ENCODE results near the gene FAAP20. TPM values are rescaled to one million over a fixed set of nuclear protein-coding genes. Genes with fewer than 3 reads are reported as not detected.

The FAAP20 gene
- total RNA-seq, 1 donor from 2014 or later, result 37.3 TPM

GRCh38 chr1:2212532-2213491 is 18.2 kb upstream of the FAAP20 start:
- peak; percentile 92 for DNase-seq (ENCODE audit: low read depth)

GRCh38 chr1:2212274-2212531 is 17.6 kb upstream of the FAAP20 start:
- no peak for DNase-seq (ENCODE audit: low read depth)

GRCh38 chr1:2210786-2211185 is 16.2 kb upstream of the FAAP20 start:
- DNase-seq (ENCODE audit: low read depth), result no peak

- no peak for DNase-seq (ENCODE audit: low read depth)
Observed at GRCh38 chr1:2210084-2210653, 15.6 kb upstream of the FAAP20 start.

- DNase-seq (ENCODE audit: low read depth), result no peak
Observed at GRCh38 chr1:2209400-2210083, 15.0 kb upstream of the FAAP20 start.

- DNase-seq (ENCODE audit: low read depth), result peak; percentile 78
Observed at GRCh38 chr1:2208309-2209239, 14.0 kb upstream of the FAAP20 start.

GRCh38 chr1:2206813-2207487 is 12.4 kb upstream of the FAAP20 start:
- DNase-seq (ENCODE audit: low read depth), result no peak

GRCh38 chr1:2205191-2205952 is 10.8 kb upstream of the FAAP20 start:
- peak; percentile 88 for DNase-seq (ENCODE audit: low read depth)

- DNase-seq (ENCODE audit: low read depth), result peak; percentile 62
Observed at GRCh38 chr1:2204415-2205190, 10.0 kb upstream of the FAAP20 start.

- DNase-seq (ENCODE audit: low read depth), result no peak
Observed at GRCh38 chr1:2203671-2204414, 9.3 kb upstream of the FAAP20 start.

GRCh38 chr1:2202843-2203601 is 8.4 kb upstream of the FAAP20 start:
- DNase-seq (ENCODE audit: low read depth), result no peak

GRCh38 chr1:2202008-2202575 is 7.5 kb upstream of the FAAP20 start:
- DNase-seq (ENCODE audit: low read depth), result no peak

GRCh38 chr1:2201062-2201461 is 6.5 kb upstream of the FAAP20 start:
- no peak for DNase-seq (ENCODE audit: low read depth)

- DNase-seq (ENCODE audit: low read depth), result no peak
Observed at GRCh38 chr1:2200308-2200943, 5.9 kb upstream of the FAAP20 start.

- peak; percentile 93 for DNase-seq (ENCODE audit: low read depth)
Observed at GRCh38 chr1:2199042-2199810, 4.7 kb upstream of the FAAP20 start.

- DNase-seq (ENCODE audit: low read depth), result peak; percentile 26
Observed at GRCh38 chr1:2198571-2198970, 4.0 kb upstream of the FAAP20 start.
